ENCODE results near the gene CKMT2.
"Not testable (repeated sequence)": the region's sequence is repeated elsewhere in the genome, so short reads cannot be mapped to it uniquely, and the experiment has no call there.

Gene CKMT2

GRCh38 chr5:81253875-81254274 is 20.8 kb downstream of the CKMT2 start:
- no peak for DNase-seq

- DNase-seq = no peak
These were observed 21.9 kb downstream of the CKMT2 start for GRCh38 chr5:81254886-81255559.

GRCh38 chr5:81256766-81257165 is 23.6 kb downstream of the CKMT2 start:
- no peak for DNase-seq

DNA sequence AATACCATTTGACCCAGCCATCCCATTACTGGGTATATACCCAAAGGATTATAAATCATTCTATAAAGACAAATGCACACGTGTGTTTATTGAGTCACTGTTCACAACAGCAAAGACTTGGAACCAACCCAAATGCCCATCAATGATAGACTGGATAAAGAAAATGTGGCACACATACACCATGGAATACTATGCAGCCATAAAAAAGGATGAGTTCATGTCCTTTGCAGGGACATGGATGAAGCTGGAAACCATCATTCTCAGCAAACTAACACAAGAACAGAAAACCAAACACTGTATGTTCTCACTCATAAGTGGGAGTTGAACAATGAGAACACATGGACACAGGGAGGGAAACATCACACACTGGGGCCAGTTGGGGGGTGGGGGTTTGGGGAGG is 29.7 kb downstream of the CKMT2 start:
- DNase-seq = not testable (repeated sequence)

DNA sequence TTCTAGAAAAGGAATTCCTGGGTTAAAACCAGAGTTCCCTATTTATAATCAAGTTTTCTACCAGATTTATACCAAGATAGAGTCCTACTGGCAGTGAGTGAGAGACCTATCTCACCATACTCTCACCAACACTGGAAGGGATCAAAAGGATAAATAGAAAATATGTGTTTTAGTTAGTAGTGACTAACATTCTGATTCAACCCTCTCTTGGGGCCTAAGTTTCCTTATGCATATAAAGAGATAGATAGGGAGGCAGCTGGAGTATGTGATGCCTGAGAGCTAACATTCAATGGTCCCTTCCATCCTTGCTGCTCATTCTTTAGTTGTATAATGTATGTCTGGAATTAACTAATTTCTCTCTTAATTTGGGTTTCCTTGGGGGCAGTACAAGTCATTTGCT is 32.0 kb downstream of the CKMT2 start:
- DNase-seq = no peak

- no peak for DNase-seq
These were observed 35.5 kb downstream of the CKMT2 start for GRCh38 chr5:81268521-81269196.

DNA sequence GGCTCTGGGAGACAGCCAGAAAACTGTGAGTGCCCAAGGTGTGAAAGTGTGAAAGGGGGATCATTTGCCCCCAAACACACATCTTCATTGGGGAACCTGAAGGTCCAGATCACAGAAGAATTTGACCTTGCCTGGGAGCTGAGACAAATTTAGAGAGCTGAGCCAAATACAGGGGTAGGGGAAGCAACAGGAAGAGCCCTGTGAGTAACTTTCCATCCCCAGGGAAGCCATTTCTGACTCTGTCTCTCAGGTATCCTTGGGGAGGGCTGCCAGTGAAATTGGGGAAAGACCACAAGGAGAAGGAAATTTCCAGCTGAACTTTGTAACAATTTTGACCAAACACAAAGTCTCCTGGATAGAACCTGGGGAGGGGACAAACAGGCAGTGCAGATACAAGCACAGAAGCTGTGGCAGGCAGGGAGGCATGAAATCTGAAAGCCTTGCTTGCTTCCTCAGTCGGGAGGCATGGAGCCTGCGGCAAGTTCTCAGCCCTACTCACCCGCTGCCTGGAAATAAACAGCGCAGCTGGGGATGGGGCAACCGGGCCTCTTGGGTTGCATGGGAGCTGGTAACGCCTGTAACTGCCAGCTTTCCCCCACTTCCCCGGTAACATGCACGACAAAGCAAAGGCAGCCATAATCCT is 36.8 kb downstream of the CKMT2 start:
- DNase-seq = no peak

GRCh38 chr5:81270394-81271027 is 37.4 kb downstream of the CKMT2 start:
- not testable (repeated sequence) for DNase-seq

DNA sequence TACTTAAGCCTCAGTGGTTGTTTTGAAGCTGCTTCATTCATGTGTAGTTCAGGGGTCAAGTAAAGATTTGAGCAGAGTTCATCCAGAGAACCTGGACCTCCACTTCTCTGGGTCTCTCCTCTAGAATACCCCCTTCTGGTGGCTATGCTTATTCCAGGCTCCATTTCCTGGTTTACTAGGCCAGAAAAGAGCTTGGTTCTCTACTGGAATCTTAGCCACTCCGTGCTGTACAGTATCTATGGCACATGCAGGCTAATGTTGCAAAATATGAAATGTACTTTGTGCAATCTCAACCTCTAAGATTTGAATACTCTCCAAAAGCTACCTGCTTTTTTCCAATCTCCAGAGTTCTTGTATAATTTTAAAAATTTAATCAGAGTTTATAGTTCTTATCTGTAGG is 50.9 kb downstream of the CKMT2 start:
- DNase-seq = no peak

DNA sequence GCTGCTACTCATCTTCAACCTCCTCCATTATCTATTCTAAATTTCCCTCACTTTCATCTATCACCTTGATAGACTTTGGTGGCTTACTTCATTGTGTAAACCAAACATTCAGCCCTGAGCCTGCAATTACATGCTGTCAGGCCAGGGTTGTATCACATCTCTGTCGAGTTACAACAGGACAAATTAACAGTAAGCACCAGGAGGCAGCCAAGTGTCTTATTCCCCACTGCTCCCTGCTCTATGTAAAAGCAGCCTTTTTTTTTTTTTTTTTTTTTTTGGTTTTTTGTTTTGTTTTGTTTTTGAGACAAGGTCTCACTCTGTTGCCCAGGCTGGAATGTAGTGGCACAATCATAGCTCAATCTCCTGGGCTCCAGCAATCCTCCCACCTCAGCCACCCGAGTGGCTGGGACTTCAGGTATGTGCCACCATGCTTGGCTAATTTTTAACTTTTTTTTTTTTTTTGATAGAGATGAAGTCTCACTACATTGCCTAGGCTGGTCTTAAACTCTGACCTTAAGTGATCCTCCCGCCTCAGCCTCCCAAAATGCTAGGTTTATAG is 53.0 kb downstream of the CKMT2 start:
- no peak for DNase-seq

GRCh38 chr5:81288021-81288433 is 54.9 kb downstream of the CKMT2 start:
- DNase-seq = no peak

GRCh38 chr5:81290146-81290545 is 57.0 kb downstream of the CKMT2 start:
- no peak for DNase-seq

DNA sequence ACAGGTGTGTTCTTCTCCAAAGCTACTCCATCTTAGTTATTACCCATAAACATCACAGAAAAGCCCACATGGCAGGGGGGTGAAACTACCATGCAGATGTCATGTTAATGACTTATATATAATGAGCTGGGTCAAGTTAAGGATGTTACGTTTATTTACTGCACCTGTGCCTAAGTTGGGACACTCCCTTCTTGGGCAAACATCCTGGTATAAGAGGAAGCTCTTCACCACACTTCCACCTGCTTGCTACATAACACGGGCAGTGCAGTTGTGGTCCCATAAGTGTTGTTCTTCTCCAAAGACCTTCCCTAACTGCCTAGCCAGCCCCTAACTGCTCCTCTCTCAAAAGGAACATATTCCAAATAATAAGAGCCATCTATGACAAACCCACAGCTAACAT is 59.0 kb downstream of the CKMT2 start:
- no peak for DNase-seq

- not testable (repeated sequence) for DNase-seq
These were observed 60.9 kb downstream of the CKMT2 start for GRCh38 chr5:81294021-81294420.

DNA sequence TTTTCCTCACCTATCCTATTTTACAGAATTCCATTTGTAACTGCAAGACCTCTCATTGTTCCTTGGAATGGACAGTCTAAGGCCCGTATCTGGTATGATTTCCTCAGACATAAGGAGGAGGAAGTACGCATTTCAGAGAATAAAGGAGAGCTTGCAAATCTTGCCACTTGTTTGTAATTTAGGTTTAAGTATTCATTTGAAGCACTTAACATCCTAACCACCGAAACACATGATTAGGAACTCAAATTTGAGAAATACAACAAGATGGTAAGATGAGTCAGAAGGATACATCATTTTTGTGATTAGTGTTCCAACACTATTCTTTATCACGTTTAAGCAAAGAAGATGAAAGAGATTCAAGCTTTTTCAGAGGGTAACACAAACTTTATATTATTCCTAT is 64.4 kb downstream of the CKMT2 start:
- no peak for DNase-seq

- DNase-seq = no peak
These were observed 67.8 kb downstream of the CKMT2 start for GRCh38 chr5:81300921-81301270.

- peak; percentile 91 for DNase-seq
These were observed 68.3 kb downstream of the CKMT2 start, which contains the start of gene ZCCHC9 for GRCh38 chr5:81301271-81302015. Gene ZCCHC9 (plus strand): TSS chr5:81301587. CDS start chr5:81304758, 3,171 bp downstream.

GRCh38 chr5:81302596-81302995 is 69.5 kb downstream of the CKMT2 start:
- no peak for DNase-seq

GRCh38 chr5:81303563-81303962 is 70.4 kb downstream of the CKMT2 start:
- DNase-seq = no peak

DNA sequence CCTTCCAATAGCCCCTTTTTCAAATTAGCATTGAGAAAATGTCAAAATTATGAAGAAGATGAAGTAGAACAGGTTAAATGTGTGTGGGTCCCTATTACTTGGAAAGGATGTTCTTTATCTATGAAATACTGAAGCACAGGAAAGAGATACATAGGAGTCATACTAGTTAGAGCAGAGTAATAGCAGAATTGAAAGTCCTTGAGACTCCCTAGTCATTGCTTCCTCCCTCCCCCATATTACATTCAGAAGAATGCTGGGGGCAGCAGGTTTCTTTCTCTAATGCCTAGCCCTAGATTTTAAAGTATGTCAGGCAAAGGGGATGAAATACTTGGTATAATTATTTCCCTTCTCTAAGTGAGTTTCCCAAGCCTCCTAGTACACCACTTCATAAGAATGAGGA is 72.7 kb downstream of the CKMT2 start:
- DNase-seq = no peak

- DNase-seq = no peak
These were observed 75.7 kb downstream of the CKMT2 start for GRCh38 chr5:81308836-81309235.

DNA sequence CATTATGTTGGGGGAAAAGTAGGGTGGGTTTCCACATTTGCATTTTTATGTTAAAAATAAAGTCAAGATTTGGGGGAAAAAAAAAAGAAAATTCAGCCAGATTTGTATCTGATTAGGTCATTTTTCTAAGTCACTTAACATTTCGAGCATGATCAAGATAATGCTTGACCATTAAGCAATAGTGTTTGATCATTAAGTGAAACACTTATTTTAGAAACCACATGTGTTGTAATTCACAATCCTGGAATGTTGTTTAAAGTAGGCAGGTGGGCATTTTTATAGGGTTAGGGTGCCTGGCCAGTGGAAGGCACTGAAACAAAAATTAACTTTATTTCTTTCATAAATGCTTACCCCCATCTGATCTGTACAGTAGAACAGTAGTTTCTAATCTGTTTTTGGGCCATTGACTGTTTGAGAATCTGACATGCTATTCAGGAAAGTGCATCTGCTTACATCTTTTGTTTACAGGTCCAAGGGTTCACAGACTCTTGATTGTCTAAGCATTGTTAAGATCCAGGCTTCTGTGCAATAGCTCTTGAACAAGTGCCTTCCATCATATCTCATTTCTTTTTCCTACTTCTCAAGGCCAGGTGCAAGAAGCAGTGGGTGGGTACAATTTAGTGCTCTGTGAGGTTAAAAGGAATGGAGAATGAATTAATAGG is 77.4 kb downstream of the CKMT2 start:
- DNase-seq = no peak

All from central memory CD4-positive, alpha-beta T cell (primary cell).